A673 (cell line): ENCODE data around the gene TMEM126B.

Experiments
- EZH2 ChIP-seq: fragments of 200-600 bp; sonication (generic); IDR thresholded peaks from 2 replicates; pipeline ENCODE4 v1.6.1; 2017; ENCODE audit warnings: borderline replicate concordance, low read depth, mild to moderate bottlenecking, mixed read lengths, antibody characterized with exemption, low read length; ENCODE audit not compliant: poor library complexity, severe bottlenecking
- TF ChIP-seq, protein P1 (sequence below): fragments of 300-800, 200-600 bp; sonication (generic); conservative IDR thresholded peaks from 2 replicates; pipeline ENCODE4 v1.5.1; 2017; ENCODE audit warnings: low read depth, mild to moderate bottlenecking, antibody characterized with exemption, low read length, moderate library complexity, mixed read lengths

DNA sequence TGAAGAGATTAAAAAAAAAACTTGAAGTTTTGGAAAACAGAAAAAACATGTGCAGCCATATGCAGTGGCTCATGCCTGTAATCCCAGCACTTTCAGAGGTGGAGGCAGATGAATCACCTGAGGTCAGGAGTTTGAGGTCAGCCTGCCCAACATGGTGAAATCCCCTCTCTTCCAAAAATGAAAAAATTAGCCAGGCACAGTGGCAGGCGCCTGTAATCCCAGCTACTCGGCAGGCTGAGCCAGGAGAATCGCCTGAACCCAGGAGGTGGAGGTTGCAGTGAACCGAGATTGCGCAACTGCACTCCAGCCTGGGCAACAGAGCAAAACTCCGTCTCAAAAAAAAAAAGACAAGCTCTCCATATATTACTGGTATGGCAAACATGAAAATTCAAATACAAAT, 8.9 kb upstream of the TMEM126B start:
- TF ChIP-seq, protein P1, sequence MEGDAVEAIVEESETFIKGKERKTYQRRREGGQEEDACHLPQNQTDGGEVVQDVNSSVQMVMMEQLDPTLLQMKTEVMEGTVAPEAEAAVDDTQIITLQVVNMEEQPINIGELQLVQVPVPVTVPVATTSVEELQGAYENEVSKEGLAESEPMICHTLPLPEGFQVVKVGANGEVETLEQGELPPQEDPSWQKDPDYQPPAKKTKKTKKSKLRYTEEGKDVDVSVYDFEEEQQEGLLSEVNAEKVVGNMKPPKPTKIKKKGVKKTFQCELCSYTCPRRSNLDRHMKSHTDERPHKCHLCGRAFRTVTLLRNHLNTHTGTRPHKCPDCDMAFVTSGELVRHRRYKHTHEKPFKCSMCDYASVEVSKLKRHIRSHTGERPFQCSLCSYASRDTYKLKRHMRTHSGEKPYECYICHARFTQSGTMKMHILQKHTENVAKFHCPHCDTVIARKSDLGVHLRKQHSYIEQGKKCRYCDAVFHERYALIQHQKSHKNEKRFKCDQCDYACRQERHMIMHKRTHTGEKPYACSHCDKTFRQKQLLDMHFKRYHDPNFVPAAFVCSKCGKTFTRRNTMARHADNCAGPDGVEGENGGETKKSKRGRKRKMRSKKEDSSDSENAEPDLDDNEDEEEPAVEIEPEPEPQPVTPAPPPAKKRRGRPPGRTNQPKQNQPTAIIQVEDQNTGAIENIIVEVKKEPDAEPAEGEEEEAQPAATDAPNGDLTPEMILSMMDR: no peak
- TF ChIP-seq EZH2: no peak
